Keratinocyte (primary cell): ENCODE data around the gene NOP14. TPM values are rescaled to one million over a fixed set of nuclear protein-coding genes. Genes with fewer than 3 reads are reported as not detected.

ENCODE experiments used
- DNase-seq: peaks from one replicate; pipeline ENCODE4 v3.0.0-alpha.2; 2011; ENCODE audit warnings: low read depth, missing footprints, low spot score
- FAIRE-seq: peaks from 2 replicates; lab custom pipeline; 2011; peaks lifted over from hg19 to GRCh38; lab: Jason Lieb, UNC
- H2AFZ ChIP-seq: 2 replicates; pipeline ENCODE4 v1.6.0; 2012; ENCODE audit warnings: low read length, control low read depth, inconsistent platforms; ENCODE audit not compliant: control insufficient read depth
- H3K27ac ChIP-seq: 2 replicates; pipeline ENCODE4 v1.5.1; 2011; ENCODE audit warnings: low read length; ENCODE audit not compliant: control insufficient read depth, insufficient read depth
- H3K27me3 ChIP-seq: 3 replicates; pipeline ENCODE4 v1.6.0; 2011; ENCODE audit warnings: low read length; ENCODE audit not compliant: control insufficient read depth, insufficient read depth; ENCODE audit errors: extremely low read depth
- H3K36me3 ChIP-seq, 2 experiments: 2 replicates in 1 of 2; 3 replicates in 1 of 2; pipeline ENCODE4 v1.5.1; 2011; ENCODE audit warnings: low read length in 2 of 2, mild to moderate bottlenecking in 1 of 2; ENCODE audit not compliant: control insufficient read depth in 2 of 2, insufficient read depth in 2 of 2; ENCODE audit errors: extremely low read depth in 1 of 2
- H3K4me1 ChIP-seq: 3 replicates; pipeline ENCODE4 v1.5.1; 2011; ENCODE audit warnings: low read length; ENCODE audit not compliant: control insufficient read depth, insufficient read depth; ENCODE audit errors: extremely low read depth
- H3K4me2 ChIP-seq: 3 replicates; pipeline ENCODE4 v1.6.0; 2011; ENCODE audit warnings: low read depth, low read length; ENCODE audit not compliant: control insufficient read depth, insufficient read depth; ENCODE audit errors: extremely low read depth
- H3K4me3 ChIP-seq, 3 experiments: fragments of 200-600 bp in 1 of 3; sonication (generic) in 1 of 3; 2 replicates in 2 of 3; 3 replicates in 1 of 3; pipeline ENCODE4 v1.5.1; 2011 to 2016; ENCODE audit warnings: low read length in 3 of 3, mild to moderate bottlenecking in 3 of 3, control low read depth in 2 of 3, inconsistent platforms in 1 of 3, low read depth in 1 of 3, mixed read lengths in 1 of 3, mixed run types in 1 of 3, moderate library complexity in 1 of 3; ENCODE audit not compliant: control insufficient read depth in 2 of 3, insufficient read depth in 2 of 3; ENCODE audit errors: extremely low read depth in 1 of 3
- H3K79me2 ChIP-seq: 2 replicates; pipeline ENCODE4 v1.6.0; 2012; ENCODE audit warnings: low read length; ENCODE audit not compliant: control insufficient read depth, insufficient read depth
- H3K9ac ChIP-seq: 3 replicates; pipeline ENCODE4 v1.6.0; 2011; ENCODE audit warnings: low read length; ENCODE audit not compliant: control insufficient read depth, insufficient read depth; ENCODE audit errors: extremely low read depth
- H3K9me1 ChIP-seq: 3 replicates; pipeline ENCODE4 v1.6.0; 2011; ENCODE audit warnings: low read length; ENCODE audit not compliant: control insufficient read depth, insufficient read depth; ENCODE audit errors: extremely low read depth
- H3K9me3 ChIP-seq: 2 replicates; pipeline ENCODE4 v1.5.1; 2012; ENCODE audit warnings: low read depth, low read length; ENCODE audit not compliant: control insufficient read depth
- H4K20me1 ChIP-seq: 3 replicates; pipeline ENCODE4 v1.6.0; 2011; ENCODE audit warnings: low read length; ENCODE audit not compliant: control insufficient read depth, insufficient read depth; ENCODE audit errors: extremely low read depth
- CTCF ChIP-seq, 3 experiments: IDR thresholded peaks in 1 of 3; conservative IDR thresholded peaks in 1 of 3; optimal IDR thresholded peaks in 1 of 3; 2 replicates in 2 of 3; 3 replicates in 1 of 3; pipeline versions ENCODE3 to v1.5.1; 2011; ENCODE audit warnings: low read length in 3 of 3, mild to moderate bottlenecking in 3 of 3, moderate library complexity in 2 of 3, control low read depth in 1 of 3, inconsistent platforms in 1 of 3; ENCODE audit not compliant: insufficient read depth in 2 of 3; ENCODE audit errors: extremely low read depth in 1 of 3
- EZH2 ChIP-seq: IDR thresholded peaks from one replicate; pipeline ENCODE4 v1.6.1; 2012; ENCODE audit warnings: inconsistent platforms, mild to moderate bottlenecking, low read length, moderate library complexity
- dilution Hi-C: fragments of 300-500 bp; cut with MboI; formaldehyde crosslinking; loops from one replicate; pipeline ENCODE4 v1.7.0; 2020; ENCODE audit warnings: low sequenced_read_pairs; ENCODE audit not compliant: extremely low pct_ligation_motif_present
- polyA plus RNA-seq, 5 experiments: library from polyadenylated mRNA; depleted of rRNA in 3 of 5; stranded (reverse) in 3 of 5; stranded (forward) in 1 of 5; unstranded in 1 of 5; fragments of >200 nt; gene quantifications; 1 replicate in 1 of 5; 2 replicates in 3 of 5; 3 replicates in 1 of 5; pipeline versions ENCODE4 v1.2.1 to v1.2.3, GENCODE V29; 2011 to 2012; ENCODE audit warnings: missing spikeins in 2 of 5, low read depth in 1 of 5, low replicate concordance in 1 of 5

The NOP14 gene
- polyA plus RNA-seq, 1 donor (not counting 4 experiments of a cell fraction or from before 2014, with no cell fraction given): 21.8 TPM

- TF ChIP-seq EZH2 (no peak), CTCF (optimal IDR thresholded peaks at IDR 0.05 in 1 of 3, IDR thresholded peaks at IDR 0.05 in 1 of 3, conservative IDR thresholded peaks at IDR 0.05 in 1 of 3; ENCODE audit: extremely low read depth in 1 of 3, insufficient read depth in 2 of 3, low read length in 3 of 3) (no peak)
- H3K9me1 ChIP-seq: no peaks in the 10 kb centered on the region
- H3K4me3 ChIP-seq: no peak overlapping the region
- H3K4me2 ChIP-seq: no peak overlapping the region
- no peak overlapping the region for H3K27ac ChIP-seq
- H3K9me3 ChIP-seq: no peaks in the 10 kb centered on the region
- no peak overlapping the region for H3K9ac ChIP-seq
- no peaks in the 10 kb centered on the region for H3K4me1 ChIP-seq
- FAIRE-seq: no peak
- dilution Hi-C loops: no loop called here
- H2AFZ ChIP-seq: no peak overlapping the region
- peaks cover 17 to 19% of the 10 kb centered on the region in 2 experiments for H3K36me3 ChIP-seq
- H3K27me3 ChIP-seq: no peaks in the 10 kb centered on the region
- no peak for DNase-seq
- H4K20me1 ChIP-seq: no peaks in the 10 kb centered on the region
- peaks cover 11% of the 10 kb centered on the region for H3K79me2 ChIP-seq
These were observed 74.3 kb downstream of the NOP14 start for GRCh38 chr4:2888886-2889285.

Other genes with a start within 250 kb of the NOP14 start
- 22.6 to 23.1 TPM (median 23.1 TPM) in 3 replicates for gene TNIP2, start 207.1 kb downstream of the NOP14 start, polyA plus RNA-seq
- gene SH3BP2, start 170.3 kb downstream of the NOP14 start, polyA plus RNA-seq: 7.2 to 21.6 TPM (median 11.2 TPM) in 3 replicates
- gene ADD1, start 119.6 kb downstream of the NOP14 start, polyA plus RNA-seq: 77.0 to 138 TPM (median 109 TPM) in 3 replicates
- 3.8 to 4.8 TPM (median 4.3 TPM) in 3 replicates for gene GRK4, start 165 bp upstream of the NOP14 start, polyA plus RNA-seq
- not detected in 3 replicates for gene HTT-AS, start 111.1 kb upstream of the NOP14 start, polyA plus RNA-seq
- 16.2 to 25.5 TPM (median 16.4 TPM) in 3 replicates for gene HTT, start 111.3 kb upstream of the NOP14 start, polyA plus RNA-seq